ENCODE results near the gene GXYLT1.
A peak's percentile ranks its signal among the peaks of the same experiment; 100 is the strongest.
"Not testable (repeated sequence)": the region's sequence is repeated elsewhere in the genome, so short reads cannot be mapped to it uniquely, and the experiment has no call there.

Gene GXYLT1

GRCh38 chr12:42144408-42145196 is at the start of gene GXYLT1:
TSS of gene GXYLT1 (minus strand) at chr12:42144874. CDS start at chr12:42144646, 228 bp downstream.
- no peak for FAIRE-seq

- FAIRE-seq, result no peak
These were observed 48.0 kb upstream of the GXYLT1 start for GRCh38 chr12:42192686-42193085.

- no peak for FAIRE-seq
These were observed 47.6 kb upstream of the GXYLT1 start for GRCh38 chr12:42192258-42192657.

GRCh38 chr12:42190376-42190775 is 45.7 kb upstream of the GXYLT1 start:
- FAIRE-seq, result peak; percentile 91

- FAIRE-seq, result not testable (repeated sequence)
These were observed 43.6 kb upstream of the GXYLT1 start for GRCh38 chr12:42188275-42188674.

- no peak for FAIRE-seq
These were observed 43.1 kb upstream of the GXYLT1 start for GRCh38 chr12:42187799-42188198.

GRCh38 chr12:42186793-42187192 is 42.1 kb upstream of the GXYLT1 start:
- peak; percentile 50 for FAIRE-seq

GRCh38 chr12:42182394-42182793 is 37.7 kb upstream of the GXYLT1 start:
- FAIRE-seq, result no peak

- no peak for FAIRE-seq
These were observed 36.4 kb upstream of the GXYLT1 start for GRCh38 chr12:42180990-42181596.

GRCh38 chr12:42178101-42178500 is 33.4 kb upstream of the GXYLT1 start:
- no peak for FAIRE-seq

GRCh38 chr12:42174978-42175377 is 30.3 kb upstream of the GXYLT1 start:
- no peak for FAIRE-seq

GRCh38 chr12:42173961-42174521 is 29.4 kb upstream of the GXYLT1 start:
- FAIRE-seq, result no peak

- FAIRE-seq, result no peak
These were observed 28.0 kb upstream of the GXYLT1 start for GRCh38 chr12:42172441-42173210.

GRCh38 chr12:42167711-42168110 is 23.0 kb upstream of the GXYLT1 start:
- no peak for FAIRE-seq

- no peak for FAIRE-seq
These were observed 21.8 kb upstream of the GXYLT1 start for GRCh38 chr12:42166501-42166900.

- no peak for FAIRE-seq
These were observed 19.2 kb upstream of the GXYLT1 start for GRCh38 chr12:42163913-42164312.

- FAIRE-seq, result no peak
These were observed 18.3 kb upstream of the GXYLT1 start for GRCh38 chr12:42162965-42163364.

- no peak for FAIRE-seq
These were observed 17.5 kb upstream of the GXYLT1 start for GRCh38 chr12:42162193-42162592.

- no peak for FAIRE-seq
These were observed 16.9 kb upstream of the GXYLT1 start for GRCh38 chr12:42161529-42161928.

GRCh38 chr12:42156232-42156631 is 11.6 kb upstream of the GXYLT1 start:
- no peak for FAIRE-seq

- FAIRE-seq, result no peak
These were observed 1.0 kb upstream of the GXYLT1 start for GRCh38 chr12:42145552-42146215.

- FAIRE-seq, result no peak
These were observed 499 bp upstream of the GXYLT1 start for GRCh38 chr12:42145197-42145549.

- no peak for FAIRE-seq
These were observed 591 bp downstream of the GXYLT1 start for GRCh38 chr12:42144158-42144407.

Measured in endometrium (tissue), 2 donors.